Stimulated activated CD4-positive, alpha-beta T cell treated with anti-CD3 and anti-CD28 coated beads, Interleukin-12 subunit alpha, Interleukin-12 subunit beta, amount 100 ng/mL, for 4 hours (primary cell): Measurements from ENCODE around the gene PRKCQ.

Experiments
- DNase-seq: peaks from one replicate; pipeline ENCODE4 v3.0.0-alpha.2; 2020

PRKCQ gene

DNA sequence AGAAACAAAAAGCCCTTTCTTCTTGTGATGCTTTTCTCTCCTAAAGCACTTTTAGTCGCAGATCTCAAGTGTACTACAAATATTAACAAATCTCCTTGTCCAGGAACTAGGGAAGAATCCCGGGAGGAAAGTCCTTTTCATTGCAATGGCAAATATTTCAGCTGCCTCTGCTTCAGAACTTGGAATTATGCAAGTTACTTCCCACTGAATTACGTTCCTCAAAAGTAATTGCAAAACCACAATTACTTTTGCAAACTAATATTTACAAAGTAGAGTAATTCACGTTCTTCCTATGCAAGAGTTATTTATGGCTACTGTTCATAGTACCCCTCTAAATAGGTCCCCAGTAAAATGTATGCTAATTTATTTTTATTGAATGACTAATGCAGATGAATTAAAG lies 14.5 kb downstream of the PRKCQ start:
- DNase-seq, result no peak

DNA sequence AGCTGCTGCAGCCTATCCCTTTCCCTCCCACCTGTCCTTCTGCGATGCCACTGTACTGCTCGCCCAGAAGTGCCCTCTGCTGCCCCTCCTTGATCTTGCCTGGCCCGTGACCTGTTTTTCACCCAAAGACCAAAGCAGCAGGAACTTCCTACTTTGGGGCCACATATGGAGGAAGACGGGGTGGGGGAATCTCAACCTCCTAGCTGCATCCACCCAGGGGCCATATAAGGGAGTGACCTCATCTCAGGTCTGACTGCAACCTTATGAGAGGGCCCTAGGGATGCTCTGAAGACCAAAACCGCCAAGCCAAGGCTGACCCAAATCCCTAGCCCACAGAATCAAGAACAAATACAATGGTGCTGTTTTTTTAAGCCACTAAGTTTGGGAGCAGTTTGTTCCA lies 15.7 kb downstream of the PRKCQ start:
- no peak for DNase-seq

DNA sequence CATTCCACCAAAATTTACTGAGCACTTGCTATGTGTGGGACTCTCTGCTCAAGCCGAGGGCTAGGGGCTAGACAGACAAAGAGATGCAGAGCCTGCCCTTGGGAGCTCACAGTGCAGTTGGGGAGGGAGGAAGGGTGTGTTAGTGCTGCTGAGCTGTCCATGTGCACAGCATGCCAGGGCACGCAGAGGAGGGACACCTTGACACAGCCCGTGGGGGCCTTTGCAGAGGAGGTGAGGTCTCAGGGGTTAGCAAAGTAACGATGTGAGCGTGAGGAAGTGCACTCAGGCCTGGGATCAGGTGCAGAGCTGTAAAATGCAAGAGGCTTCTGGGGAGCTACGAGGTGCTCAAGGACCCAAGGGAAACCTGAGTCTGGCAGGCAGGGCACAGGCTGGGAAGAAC lies 16.3 kb downstream of the PRKCQ start:
- no peak for DNase-seq

DNA sequence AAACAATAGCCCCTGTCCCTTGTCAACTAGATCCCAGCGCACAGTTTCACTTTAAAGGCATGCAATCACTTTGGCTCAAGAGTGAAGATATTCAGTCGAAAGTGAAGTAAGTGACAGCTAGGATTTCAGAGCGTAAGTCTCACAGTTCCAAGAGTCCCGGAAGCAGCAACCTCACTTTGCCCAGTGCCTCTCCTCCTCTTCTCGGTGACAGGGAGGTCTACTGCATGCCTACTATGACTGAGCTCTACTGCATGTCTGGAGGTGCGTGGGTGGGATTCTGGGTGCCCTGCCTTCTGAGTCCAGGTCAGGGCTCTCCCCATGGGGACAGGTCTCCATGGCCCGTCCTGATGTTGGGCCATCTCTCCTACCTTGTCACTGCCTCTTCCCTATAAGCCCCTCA lies 17.0 kb downstream of the PRKCQ start:
- DNase-seq, result no peak

DNA sequence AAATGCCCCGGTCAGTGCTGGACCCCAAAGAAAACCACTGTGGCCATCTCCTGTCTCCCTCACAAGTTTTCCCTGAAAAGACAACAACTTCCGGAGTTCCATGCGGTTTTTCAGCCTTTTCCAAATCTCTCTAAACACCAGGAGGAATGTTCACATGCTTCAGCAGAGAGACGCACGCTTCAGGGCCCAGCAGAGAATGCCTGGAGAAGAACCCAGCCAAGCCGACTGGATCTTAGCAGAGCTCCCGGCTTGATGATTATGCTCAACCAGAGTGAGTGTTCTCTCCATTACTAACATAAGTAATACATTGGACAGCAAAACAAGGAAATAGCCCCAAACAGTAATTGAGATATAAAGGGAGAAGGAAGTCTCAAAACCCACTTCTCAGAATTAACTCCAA lies 17.9 kb downstream of the PRKCQ start:
- no peak for DNase-seq

DNA sequence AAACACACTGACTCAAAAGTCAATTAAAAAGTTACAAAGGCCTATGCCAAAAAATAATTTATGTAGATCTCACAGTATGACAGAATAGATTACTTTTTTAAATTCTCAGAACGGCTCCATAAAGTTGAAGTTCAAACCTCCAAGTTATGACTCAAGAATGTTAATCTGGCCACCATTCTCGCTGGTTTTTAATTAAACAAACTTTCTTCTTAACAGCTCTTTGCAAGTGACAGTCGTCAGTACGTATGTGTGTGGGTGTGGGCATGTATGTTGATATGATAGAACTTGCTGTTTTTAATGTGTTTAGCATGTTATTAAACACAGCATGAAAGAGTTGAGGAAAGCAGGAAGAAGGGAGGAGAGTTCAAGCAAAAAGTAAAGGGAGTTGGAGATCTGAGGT lies 18.5 kb downstream of the PRKCQ start:
- DNase-seq, result no peak

DNA sequence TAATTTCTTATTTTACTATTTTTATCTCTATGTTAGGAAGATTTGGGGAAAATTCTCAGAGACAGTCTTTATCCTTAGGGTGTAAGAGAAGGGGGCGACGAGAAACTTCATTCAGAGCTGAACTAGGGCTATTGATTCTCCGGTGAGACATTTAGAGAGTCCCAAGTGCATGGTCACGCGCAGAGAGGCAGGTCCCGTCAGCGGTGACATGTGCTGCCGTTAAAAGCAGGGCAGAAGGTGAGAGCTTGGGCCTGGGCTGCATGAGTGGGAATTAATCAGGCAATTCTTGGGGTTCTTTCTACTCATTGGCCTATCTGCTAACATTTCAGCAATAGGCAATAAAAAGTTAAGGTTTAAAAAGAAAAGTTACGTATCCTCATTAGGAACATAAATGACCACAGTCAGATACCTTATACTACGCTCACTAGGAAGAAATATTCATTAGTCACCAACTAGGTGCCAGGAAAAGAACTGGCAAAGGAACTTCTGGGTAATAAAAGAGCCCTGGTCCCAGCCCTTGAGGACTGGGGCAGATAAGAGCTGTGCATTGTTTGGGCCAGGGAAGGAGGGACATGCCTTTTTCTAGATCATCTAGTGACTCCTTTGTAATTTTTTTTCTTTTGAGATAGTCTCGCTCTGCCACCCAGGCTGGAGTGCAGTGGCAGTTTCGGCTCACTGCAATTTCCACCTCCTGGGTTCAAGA lies 21.2 kb downstream of the PRKCQ start:
- no peak for DNase-seq

DNA sequence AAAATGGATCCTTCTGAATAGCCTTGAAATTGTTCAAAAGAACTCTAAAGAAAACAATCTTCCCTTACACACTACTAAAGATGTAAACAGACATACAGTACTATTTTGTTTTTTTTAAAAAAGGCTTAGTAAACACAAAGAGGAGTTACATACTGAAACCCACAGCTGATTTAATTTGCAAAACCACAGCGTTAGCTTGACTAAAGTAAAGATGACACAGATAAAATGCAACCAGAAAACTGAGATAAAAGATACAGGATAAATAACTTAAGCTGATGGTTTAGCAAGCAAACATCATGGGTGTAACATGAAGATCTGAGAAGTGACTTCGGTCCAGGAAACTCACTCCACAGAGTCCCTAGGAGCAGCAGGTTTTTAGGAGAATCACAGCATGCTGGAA lies 21.8 kb downstream of the PRKCQ start:
- no peak for DNase-seq

DNA sequence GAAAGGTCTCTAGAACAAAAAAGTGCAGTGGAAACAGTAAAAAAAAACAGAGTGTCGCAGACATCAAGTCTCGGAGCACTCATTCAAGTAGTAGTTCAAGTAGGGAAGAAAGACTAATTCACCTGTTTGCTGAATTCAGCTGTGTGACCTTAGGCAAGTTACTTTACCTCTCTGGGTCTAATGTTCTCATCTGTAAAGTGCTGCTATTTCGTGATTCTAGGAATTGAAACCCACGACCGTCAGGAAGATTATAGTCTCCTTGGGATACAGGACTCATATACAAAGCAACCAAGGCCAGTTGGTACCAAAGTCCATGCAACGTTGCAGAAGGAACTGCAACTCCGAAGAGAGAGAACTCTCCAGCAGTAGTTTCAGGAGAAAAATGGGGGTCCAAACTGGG lies 26.1 kb downstream of the PRKCQ start:
- no peak for DNase-seq

DNA sequence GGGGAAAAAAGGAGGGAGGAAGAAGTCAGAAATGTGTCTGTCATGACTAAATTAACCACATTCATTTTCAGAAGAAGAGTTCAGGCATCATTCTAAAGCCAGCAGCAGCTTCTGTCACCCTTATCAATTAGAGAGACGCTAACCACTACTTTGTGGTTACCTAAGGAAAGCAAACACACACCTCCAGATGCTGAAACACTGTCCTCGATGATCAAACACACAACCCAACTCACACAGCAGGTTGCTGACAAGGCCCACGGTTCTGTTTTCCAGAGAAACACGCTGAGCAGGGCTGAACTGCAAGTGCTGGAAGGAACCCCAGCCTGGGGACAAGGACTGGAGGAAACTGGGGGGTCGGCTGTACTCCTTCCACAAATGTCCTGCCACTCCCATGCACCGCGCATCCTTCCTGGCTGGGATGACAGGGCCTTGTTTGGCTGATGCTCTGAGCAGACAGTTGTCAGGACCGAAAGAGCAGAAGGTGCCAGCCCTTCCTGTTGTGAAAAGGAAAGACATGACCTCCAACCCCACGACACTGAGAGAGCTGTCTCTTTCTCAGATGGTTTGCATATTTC lies 36.6 kb downstream of the PRKCQ start:
- peak; percentile 20 for DNase-seq

DNA sequence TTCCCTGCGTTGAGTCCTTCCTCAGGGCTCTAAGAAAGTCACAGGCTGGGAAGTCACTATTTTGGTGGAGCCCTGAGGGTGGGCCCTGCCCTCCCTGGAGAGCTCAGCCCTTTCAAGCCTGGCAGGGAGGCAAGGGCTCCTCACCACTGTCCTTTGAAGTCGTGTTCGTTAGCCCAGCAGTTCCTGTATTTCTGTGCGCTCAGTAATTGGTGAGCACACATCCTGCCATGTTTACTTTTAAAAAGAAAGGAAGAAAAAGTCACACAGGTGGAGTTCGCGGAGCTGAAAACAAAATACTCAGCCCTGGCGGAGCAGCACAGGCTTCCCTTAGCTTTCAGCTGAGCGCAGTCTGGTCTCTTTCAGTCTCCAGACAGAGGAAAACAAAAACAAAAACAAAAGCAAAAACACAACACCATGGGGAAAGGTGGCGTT lies 37.1 kb downstream of the PRKCQ start:
- DNase-seq, result no peak

DNA sequence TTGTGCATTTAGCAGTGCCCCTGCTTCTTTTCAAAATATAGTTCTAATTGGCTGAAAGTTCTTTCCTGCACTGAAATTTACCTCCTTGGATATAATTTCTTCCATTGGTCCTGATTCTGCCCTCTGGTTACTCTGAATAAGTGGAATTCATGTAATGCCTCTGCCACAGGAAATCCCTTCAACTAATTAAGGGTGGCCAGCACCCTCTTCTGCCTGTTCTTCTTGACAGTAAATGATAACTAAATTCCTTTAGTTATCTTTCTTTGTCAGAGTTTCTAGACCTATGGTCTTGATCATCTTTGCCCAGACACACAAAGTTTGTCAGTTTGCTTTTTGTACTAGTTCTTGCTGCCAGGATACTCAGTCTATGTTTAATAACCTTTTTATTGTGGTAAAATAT lies 40.2 kb downstream of the PRKCQ start:
- DNase-seq, result no peak

DNA sequence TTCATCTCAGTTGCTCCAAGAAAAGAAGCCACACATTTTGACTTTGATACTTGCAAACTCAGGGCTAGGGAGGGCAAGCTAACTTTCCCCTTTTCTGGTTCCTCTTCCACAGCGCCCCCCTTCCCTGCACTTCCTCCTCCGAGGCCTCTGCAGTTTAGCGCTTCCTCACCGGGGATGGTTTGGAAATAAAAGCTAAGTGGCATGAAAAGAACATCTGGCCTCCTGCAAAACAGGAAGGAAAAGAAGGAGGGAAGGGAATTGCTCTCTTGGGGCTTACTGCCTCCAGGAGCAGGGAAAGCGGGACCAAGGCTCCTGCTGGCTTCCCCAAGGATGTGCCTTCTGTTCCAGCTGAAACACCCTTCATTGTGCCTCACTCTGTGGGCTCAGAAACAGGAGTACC lies 42.3 kb downstream of the PRKCQ start:
- DNase-seq, result no peak

DNA sequence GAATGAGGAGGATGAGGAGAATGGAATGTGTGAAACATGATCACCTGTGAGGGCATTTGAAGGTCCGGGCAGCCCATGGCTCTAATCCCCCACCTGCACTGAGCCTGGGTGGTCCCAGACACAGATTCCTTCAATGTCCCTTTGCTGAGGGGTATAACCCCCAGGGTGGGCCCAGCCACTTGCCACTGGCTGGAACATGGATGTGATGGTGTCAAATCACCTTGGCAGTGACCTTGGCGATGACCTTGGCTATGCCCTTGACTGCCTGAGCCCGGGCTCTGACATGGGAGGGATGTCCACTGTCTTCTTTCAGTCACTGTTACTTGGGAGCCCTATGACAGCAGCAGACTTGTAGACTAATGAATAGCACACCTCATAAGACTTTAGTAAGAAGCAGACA lies 44.0 kb downstream of the PRKCQ start:
- DNase-seq, result no peak

DNA sequence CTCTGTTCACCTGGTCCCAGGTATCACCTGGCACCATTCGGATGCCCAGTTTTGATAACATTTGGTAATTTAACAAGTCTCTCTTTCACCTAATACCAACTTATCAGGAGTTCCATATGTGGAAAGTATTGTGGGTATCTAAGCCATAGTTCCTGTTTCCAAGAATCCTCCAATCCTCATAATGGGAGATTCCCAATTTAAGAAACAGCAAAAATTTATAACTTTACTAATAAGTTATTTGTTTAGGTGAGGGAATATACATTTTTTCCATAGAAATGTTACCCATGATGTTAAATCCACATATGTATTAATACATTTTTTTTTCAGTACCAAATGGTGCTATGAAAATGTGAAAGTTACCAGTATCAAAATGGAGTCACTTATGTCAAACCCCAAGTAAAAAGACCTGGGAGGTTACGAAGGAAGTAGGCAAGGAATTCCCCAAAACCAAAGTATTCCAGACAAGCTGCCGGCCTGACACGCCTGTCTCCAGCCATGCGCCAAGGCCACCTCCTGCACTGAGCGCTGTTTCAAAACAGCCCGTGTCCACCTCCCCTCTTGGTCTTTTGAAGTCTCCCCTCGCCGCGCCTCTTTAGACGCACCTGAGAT lies 44.8 kb downstream of the PRKCQ start:
- no peak for DNase-seq

DNA sequence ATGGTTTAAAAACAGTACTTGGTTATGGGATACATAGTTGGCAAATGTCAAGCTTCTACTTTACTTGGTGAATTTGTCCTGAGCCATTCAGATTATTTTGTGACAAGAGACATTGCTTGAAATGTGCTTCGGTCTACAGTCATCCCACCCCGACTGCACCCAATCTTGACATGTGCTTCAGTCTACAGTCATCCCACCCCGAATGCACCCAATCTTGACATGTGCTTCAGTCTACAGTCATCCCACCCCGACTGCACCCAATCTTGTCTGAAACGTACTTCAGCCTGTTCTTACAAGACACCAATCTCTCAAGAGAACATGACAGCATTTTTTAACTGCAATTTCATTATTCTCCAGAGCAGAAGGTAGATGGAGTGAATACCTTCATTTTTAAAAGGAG lies 47.8 kb downstream of the PRKCQ start:
- no peak for DNase-seq

DNA sequence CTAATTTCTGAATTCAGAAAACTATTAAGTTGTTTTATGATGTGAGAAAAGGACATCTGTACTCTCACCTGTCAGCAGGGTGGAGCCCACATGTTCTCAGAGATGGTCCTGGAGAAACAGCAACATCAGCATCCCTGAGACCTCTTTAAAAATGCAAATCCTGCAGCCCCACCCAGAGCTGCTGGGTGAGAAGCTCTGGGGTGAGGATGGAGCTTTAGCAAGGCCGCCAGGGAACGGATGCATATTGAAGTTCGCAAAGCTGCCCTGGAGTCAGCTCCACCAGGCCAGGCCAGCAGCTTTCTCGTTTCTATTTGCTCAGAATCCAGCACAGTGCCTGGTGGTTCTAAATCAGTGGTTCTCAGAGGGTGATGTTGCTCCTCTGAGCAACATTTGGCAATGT lies 49.1 kb downstream of the PRKCQ start:
- DNase-seq, result no peak

DNA sequence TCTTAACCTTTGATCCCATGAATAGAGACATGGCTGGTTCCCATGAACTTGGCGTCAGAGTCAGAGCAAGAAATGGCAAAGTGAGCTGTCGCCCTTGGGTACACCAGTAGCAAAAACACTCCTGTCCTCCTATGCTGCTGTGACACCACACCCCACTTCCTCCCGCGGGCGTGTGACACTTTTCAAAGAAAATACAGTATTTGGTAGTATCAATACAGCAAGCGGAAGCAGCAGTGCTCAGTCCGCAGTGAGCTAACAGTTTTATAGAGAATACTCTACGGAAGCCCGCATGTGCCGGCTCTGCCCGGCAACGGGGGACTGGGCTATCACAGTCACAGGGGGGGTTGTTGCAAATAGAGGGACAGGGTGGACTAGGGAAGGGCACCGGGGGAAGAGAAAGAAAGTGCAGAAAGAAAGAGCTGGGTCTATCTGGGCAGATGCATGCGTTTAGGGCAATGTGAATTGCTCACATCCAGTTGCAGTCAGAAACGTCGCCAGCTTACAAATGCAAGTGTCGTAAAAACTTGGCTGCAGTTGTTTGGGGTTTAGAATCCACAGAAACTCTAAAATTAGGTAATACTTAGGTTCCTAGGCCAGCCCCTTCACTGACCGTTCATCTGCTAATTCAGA lies 49.8 kb downstream of the PRKCQ start:
- peak; percentile 56 for DNase-seq

DNA sequence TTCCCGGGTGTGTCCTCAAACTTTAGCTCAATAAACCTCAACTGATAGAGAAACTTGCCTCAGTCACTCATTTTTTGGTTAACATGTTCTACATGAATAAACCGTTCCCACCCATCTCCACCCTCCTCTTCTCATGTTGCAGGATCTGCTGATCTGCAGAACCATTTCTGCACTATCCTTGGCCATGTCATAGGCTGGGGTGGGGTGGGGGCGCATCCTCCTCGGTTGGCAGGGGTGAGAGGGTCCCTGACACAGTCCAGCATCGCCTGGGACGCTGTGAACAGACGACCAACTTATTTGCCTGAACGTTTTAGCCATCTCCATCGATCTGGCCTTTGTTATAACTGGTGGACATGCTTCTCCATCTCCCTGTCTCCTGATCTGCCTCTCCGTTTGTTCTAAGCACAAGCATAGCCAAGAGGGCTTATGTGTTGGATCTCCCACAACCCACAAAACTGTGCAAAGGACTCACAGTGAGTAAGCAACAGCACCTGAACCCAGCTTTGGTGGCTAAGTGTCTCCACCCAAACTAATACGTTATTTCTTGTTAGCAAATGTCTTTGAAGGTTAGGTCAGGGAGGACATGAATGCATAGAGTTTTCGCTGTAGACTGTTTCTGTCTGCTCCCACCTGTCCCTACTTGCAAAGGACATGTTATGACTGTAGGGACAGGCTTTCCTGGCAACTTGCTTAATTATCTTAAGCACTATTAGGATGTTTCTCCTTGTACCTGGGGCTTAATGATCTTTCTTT lies 51.7 kb downstream of the PRKCQ start:
- no peak for DNase-seq

DNA sequence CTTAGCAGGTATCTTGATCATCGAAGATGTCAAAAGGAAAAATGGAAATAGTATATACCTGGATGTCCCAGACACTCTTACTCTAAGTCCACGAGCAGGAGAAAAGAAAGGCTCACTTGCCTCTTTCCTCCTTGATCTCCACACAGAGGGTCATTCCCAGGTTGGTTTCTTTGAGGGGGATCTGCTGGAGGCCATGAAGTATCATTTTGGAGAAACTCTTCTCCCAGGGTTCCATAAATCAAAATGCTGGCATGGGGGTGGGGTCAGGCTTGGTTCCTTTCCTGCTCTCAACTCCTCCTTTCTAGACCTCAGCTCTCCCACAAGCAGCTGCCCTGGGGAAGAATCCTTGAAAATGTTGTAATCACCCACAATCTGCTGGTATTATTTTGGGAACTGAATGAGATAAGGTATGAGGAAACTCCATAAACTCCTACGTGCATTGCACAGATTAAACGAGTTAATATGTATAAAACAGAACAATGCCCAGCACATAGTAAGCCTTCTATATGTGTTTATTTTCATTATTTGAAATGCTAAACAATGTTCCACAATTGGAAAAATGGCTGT lies 54.4 kb downstream of the PRKCQ start:
- no peak for DNase-seq

DNA sequence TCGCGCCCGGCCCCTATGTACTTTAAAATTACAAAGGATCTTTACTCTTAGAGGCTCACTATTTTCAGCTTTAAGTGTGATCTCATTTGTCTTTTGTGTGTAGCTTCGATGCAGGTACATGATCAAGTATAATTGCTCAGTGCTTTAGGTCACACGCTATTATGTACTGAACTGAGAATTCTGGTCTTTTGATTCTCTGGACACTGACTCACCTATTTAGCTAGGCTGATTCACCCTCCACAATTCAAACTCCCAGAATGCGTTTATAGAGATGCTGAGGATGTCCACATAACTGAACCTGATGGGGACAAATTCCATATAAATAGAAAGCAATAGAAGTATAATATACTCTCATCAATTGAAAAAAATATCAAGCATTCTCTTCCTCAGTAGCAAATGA lies 57.8 kb downstream of the PRKCQ start:
- DNase-seq, result no peak

DNA sequence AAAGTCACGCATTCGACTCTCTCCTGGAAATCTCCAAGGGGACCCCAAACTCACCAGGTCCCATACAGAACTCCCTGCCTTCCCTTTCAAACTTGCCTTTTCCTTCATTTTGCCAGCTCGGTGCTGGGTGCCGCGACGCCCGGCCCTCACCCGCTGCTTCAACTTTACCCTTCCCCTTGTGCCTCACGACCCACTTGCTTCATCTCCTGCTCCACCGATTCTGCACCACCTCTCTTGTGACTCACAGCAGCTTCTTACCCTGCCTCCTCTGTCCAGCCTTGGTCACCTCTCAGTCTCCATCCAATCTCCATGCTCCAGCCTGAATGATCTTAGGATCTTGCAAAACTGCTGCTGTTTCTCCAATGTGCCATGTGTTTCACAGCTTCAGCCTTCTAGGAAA lies 59.9 kb downstream of the PRKCQ start:
- no peak for DNase-seq

DNA sequence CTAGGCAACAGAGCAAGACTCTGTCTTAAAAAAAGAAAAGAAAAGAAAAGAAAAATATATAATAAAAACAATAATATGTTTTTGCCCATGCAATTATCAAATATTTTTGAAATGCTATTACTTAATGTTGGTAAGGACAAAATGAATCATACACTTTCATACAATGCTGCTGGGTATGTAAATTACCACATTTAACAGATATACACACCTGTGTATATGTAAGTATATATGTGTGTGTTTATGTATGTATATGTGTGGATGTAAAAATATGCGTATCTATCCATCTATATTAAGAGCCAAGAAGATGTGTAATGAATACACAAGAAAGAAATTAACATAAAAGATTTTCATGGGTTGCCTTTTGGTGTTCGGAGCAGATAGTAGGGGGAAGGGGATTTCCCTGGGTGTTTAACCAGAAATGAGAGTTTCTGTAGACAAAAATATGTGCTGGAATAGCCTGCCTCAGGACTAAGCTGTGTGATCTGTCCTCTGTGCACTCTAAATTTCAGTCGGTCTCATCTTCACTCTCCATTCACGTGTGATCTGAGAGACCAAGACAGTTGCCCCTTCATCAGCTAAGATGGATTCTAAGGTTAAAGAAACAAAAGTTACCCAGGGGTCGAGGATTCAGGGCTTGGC lies 61.2 kb downstream of the PRKCQ start:
- DNase-seq, result no peak
